HEK293 (cell line): Measurements from ENCODE around the gene CHMP6.

Source experiments
- CTCF ChIA-PET: fragments of 350-600 bp; formaldehyde crosslinking; extraction: SDS; loops from one replicate; lab custom pipeline; 2021; ENCODE audit warnings: antibody characterized with exemption; lab: Yijun Ruan, JAX
- POLR2A ChIA-PET: fragments of 300-600 bp; formaldehyde crosslinking; extraction: SDS; loops from one replicate; lab custom pipeline; 2020; ENCODE audit warnings: antibody characterized with exemption, inconsistent platforms; lab: Yijun Ruan, JAX
- H3K27ac ChIP-seq: fragments of 200-500 bp; sonication (Bioruptor generic); 2 replicates; pipeline ENCODE4 v1.5.1; 2014; ENCODE audit warnings: low read depth, low read length, control low read depth, inconsistent platforms; ENCODE audit errors: extremely low read depth
- H3K36me3 ChIP-seq, 2 experiments: fragments of 200-500 bp in 1 of 2; sonication (Bioruptor generic) in 1 of 2; 1 replicate in 1 of 2; 2 replicates in 1 of 2; pipeline ENCODE4 v1.5.1; 2014 to 2017; ENCODE audit warnings: inconsistent platforms in 2 of 2, low read length in 2 of 2; ENCODE audit not compliant: control insufficient read depth in 2 of 2, insufficient read depth in 1 of 2
- H3K4me1 ChIP-seq: fragments of 200-500 bp; sonication (Bioruptor generic); 2 replicates; pipeline ENCODE4 v1.5.1; 2014; ENCODE audit warnings: mild to moderate bottlenecking, low read length, inconsistent platforms; ENCODE audit not compliant: control insufficient read depth, insufficient read depth
- H3K4me3 ChIP-seq: 2 replicates; pipeline ENCODE4 v1.5.1; 2011; ENCODE audit warnings: low read depth, mild to moderate bottlenecking, control low read depth, low read length, moderate library complexity
- H3K9me3 ChIP-seq: fragments of 200-500 bp; sonication (Bioruptor generic); 2 replicates; pipeline ENCODE4 v1.5.1; 2014; ENCODE audit warnings: low read depth, low read length, inconsistent platforms; ENCODE audit not compliant: control insufficient read depth, insufficient read depth
- SCRT2 ChIP-seq: fragments of 450-650 bp; formaldehyde crosslinking; IDR thresholded peaks from 2 replicates; pipeline ENCODE4 v1.5.1; 2016; ENCODE audit warnings: missing biosample characterization, missing genetic modification characterization
- SP2 ChIP-seq: fragments of 450-650 bp; formaldehyde crosslinking; IDR thresholded peaks from 2 replicates; pipeline ENCODE4 v1.5.1; 2016; ENCODE audit warnings: missing biosample characterization, missing genetic modification characterization
- ZBTB7A ChIP-seq: fragments of 450-650 bp; formaldehyde crosslinking; IDR thresholded peaks from 2 replicates; pipeline ENCODE4 v1.5.1; 2016; ENCODE audit warnings: low read depth, missing biosample characterization, missing genetic modification characterization
- ZFP69B ChIP-seq: fragments of 450-650 bp; formaldehyde crosslinking; IDR thresholded peaks from 2 replicates; pipeline ENCODE4 v1.5.1; 2016; ENCODE audit warnings: missing biosample characterization, missing genetic modification characterization
- ZNF138 ChIP-seq: fragments of 450-650 bp; formaldehyde crosslinking; IDR thresholded peaks from 2 replicates; pipeline ENCODE4 v1.5.1; 2016; ENCODE audit warnings: missing biosample characterization, missing genetic modification characterization, borderline replicate concordance
- ZNF169 ChIP-seq: fragments of 450-650 bp; formaldehyde crosslinking; IDR thresholded peaks from 2 replicates; pipeline ENCODE4 v1.5.1; 2016; ENCODE audit warnings: missing biosample characterization, missing genetic modification characterization
- ZNF292 ChIP-seq: fragments of 450-650 bp; formaldehyde crosslinking; IDR thresholded peaks from 2 replicates; pipeline ENCODE4 v1.5.1; 2016; ENCODE audit warnings: low read depth, missing biosample characterization, missing genetic modification characterization, borderline replicate concordance
- ZNF335 ChIP-seq: fragments of 450-650 bp; formaldehyde crosslinking; conservative IDR thresholded peaks from 2 replicates; pipeline ENCODE4 v1.5.1; 2016; ENCODE audit warnings: missing biosample characterization, missing genetic modification characterization
- ZNF366 ChIP-seq: fragments of 450-650 bp; formaldehyde crosslinking; conservative IDR thresholded peaks from 2 replicates; pipeline ENCODE4 v1.5.1; 2016; ENCODE audit warnings: missing biosample characterization, missing genetic modification characterization
- ZNF391 ChIP-seq: fragments of 450-650 bp; formaldehyde crosslinking; IDR thresholded peaks from 2 replicates; pipeline ENCODE4 v1.5.1; 2016; ENCODE audit warnings: low read depth, missing biosample characterization, missing genetic modification characterization, borderline replicate concordance
- ZNF423 ChIP-seq: fragments of 450-650 bp; formaldehyde crosslinking; IDR thresholded peaks from 2 replicates; pipeline ENCODE4 v1.5.1; 2016; ENCODE audit warnings: missing biosample characterization, missing genetic modification characterization
- ZNF785 ChIP-seq: fragments of 450-650 bp; formaldehyde crosslinking; IDR thresholded peaks from 2 replicates; pipeline ENCODE4 v1.5.1; 2016; ENCODE audit warnings: missing biosample characterization, missing genetic modification characterization
- TF ChIP-seq, protein P1 (sequence below): fragments of 450-650 bp; formaldehyde crosslinking; IDR thresholded peaks from 2 replicates; pipeline ENCODE4 v1.5.1; 2016; ENCODE audit warnings: missing biosample characterization, missing genetic modification characterization
- TF ChIP-seq, protein P2 (sequence below): fragments of 450-650 bp; formaldehyde crosslinking; IDR thresholded peaks from 2 replicates; pipeline ENCODE4 v1.5.1; 2016; ENCODE audit warnings: missing biosample characterization, missing genetic modification characterization
- TF ChIP-seq, protein P3 (sequence below): fragments of 450-650 bp; formaldehyde crosslinking; IDR thresholded peaks from 2 replicates; pipeline ENCODE4 v1.5.1; 2016; ENCODE audit warnings: missing biosample characterization, missing genetic modification characterization
- TF ChIP-seq, protein P4 (sequence below): fragments of 450-650 bp; formaldehyde crosslinking; conservative IDR thresholded peaks from 2 replicates; pipeline ENCODE4 v1.5.1; 2016; ENCODE audit warnings: low read depth, missing biosample characterization, missing genetic modification characterization

The CHMP6 gene

DNA sequence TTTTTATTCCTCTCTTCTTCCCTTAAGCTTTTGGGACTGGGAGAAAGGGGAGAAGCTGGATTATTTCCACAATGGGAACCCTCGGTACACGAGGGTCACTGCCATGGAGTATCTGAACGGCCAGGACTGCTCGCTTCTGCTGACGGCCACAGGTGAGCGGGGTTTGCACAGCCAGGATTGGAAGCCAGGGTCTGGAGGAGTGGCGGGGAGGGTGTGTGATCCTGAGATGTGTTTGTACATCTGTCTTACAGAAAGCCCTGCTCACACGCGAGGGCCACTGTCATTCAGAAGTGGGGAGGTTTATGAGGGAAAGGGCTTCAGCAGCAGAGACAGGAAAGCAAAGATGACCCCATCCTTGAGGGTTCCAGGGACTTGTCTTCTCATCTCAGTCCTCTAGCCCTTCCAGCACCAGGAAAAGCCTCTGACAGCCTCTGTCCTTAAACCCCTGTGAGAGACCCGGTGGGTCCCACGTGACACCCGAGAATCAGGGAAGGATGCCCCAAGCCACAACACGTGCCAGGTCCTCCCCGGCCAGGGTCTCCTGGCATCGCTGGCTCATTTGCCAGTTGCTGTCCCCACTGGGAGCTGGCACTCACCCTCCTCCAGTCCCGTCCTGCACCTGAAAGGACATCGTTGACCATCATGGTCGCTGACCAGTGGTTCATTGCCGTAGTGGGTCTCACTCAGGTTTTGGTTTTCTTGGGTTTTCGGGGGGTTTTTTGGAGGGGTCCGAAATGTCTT is 44.3 kb upstream of the CHMP6 start:
- H3K4me1 ChIP-seq, result no peaks in the 10 kb centered on the region
- H3K27ac ChIP-seq, result no peak overlapping the region
- no peaks in the 10 kb centered on the region for H3K9me3 ChIP-seq
- no peak for TF ChIP-seq ZNF785
- TF ChIP-seq ZFP69B, result 0 out of 2 replicates have a peak, but pooled peaks have one; percentile 14
- H3K36me3 ChIP-seq, result peaks cover 5 to 51% of the 10 kb centered on the region in 2 experiments; a peak in 2 of 3 replicates
- POLR2A ChIA-PET, result no interaction called here
- CTCF ChIA-PET, result interaction anchor here (0.5 kb wide), 1 partner anchor 846 kb away, joined by 3 read pairs; the partner anchor contains the start of gene GAA
- no peak overlapping the region for H3K4me3 ChIP-seq

DNA sequence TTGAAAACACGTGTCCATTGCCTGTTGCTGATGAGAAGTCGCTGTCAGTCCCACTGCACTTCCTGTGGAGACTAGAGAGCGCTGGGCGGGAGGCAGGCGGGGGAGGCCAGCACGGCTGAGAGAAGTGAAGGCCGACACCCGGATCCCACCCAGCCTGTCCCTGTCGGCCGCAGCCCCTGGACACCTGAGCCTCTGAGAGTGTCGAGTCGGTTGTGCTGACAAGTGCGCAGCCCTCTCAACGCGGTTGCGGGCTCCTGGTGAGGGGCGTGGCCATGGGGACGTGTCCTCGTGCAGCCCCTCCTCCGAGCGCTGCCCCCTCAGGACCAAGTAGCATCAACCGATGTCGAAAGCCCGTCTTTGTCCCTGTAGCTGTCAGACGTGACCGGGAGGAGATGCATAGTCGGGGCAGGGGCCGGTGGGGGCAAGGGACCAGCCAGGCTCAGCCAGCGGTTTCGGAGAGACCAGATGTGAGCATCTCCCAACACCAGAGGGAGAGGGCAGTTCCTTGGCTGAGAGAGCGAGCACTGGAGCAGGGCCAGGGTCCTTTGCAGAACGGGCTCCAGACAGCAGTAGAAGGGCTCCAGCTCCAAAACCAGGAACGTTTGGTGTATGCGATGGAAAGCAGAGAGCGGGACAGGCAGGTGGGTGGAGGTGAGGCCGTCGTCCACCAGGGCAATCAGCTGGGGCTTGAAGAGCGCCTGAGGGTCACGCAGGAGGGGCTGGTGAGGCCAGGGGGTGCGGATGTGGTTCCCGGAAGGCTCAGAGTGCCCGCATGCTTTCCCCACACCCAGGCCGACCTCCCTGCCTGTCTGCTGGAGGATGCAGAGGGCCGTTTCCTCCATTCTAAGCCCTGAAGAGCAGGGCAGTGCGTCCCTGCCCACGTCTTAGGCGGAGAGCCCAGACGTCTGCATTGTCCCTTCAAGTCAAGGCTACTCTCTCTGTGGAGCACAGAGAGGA is 43.3 kb upstream of the CHMP6 start:
- ChIA-PET CTCF (no interaction called here), POLR2A (interaction anchor here (0.5 kb wide), 1 partner anchor 931 kb away, joined by 4 read pairs; no protein-coding TSS in a partner anchor)
- TF ChIP-seq ZNF169 (tag by site-specific recombination) (no peak), ZNF391 (tag by site-specific recombination) (no peak), ZNF335 (no peak), SP2 (tag by site-specific recombination) (no peak), ZNF292 (tag by site-specific recombination) (no peak), ZNF138 (no peak)
- TF ChIP-seq, protein P1, sequence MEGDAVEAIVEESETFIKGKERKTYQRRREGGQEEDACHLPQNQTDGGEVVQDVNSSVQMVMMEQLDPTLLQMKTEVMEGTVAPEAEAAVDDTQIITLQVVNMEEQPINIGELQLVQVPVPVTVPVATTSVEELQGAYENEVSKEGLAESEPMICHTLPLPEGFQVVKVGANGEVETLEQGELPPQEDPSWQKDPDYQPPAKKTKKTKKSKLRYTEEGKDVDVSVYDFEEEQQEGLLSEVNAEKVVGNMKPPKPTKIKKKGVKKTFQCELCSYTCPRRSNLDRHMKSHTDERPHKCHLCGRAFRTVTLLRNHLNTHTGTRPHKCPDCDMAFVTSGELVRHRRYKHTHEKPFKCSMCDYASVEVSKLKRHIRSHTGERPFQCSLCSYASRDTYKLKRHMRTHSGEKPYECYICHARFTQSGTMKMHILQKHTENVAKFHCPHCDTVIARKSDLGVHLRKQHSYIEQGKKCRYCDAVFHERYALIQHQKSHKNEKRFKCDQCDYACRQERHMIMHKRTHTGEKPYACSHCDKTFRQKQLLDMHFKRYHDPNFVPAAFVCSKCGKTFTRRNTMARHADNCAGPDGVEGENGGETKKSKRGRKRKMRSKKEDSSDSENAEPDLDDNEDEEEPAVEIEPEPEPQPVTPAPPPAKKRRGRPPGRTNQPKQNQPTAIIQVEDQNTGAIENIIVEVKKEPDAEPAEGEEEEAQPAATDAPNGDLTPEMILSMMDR, result no peak
- TF ChIP-seq, protein P2, sequence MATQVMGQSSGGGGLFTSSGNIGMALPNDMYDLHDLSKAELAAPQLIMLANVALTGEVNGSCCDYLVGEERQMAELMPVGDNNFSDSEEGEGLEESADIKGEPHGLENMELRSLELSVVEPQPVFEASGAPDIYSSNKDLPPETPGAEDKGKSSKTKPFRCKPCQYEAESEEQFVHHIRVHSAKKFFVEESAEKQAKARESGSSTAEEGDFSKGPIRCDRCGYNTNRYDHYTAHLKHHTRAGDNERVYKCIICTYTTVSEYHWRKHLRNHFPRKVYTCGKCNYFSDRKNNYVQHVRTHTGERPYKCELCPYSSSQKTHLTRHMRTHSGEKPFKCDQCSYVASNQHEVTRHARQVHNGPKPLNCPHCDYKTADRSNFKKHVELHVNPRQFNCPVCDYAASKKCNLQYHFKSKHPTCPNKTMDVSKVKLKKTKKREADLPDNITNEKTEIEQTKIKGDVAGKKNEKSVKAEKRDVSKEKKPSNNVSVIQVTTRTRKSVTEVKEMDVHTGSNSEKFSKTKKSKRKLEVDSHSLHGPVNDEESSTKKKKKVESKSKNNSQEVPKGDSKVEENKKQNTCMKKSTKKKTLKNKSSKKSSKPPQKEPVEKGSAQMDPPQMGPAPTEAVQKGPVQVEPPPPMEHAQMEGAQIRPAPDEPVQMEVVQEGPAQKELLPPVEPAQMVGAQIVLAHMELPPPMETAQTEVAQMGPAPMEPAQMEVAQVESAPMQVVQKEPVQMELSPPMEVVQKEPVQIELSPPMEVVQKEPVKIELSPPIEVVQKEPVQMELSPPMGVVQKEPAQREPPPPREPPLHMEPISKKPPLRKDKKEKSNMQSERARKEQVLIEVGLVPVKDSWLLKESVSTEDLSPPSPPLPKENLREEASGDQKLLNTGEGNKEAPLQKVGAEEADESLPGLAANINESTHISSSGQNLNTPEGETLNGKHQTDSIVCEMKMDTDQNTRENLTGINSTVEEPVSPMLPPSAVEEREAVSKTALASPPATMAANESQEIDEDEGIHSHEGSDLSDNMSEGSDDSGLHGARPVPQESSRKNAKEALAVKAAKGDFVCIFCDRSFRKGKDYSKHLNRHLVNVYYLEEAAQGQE (tag by site-specific recombination), result no peak
- no peak overlapping the region for H3K27ac ChIP-seq
- H3K9me3 ChIP-seq, result no peaks in the 10 kb centered on the region
- peaks cover 5 to 48% of the 10 kb centered on the region in 2 experiments; a peak in 2 of 3 replicates for H3K36me3 ChIP-seq
- no peak overlapping the region for H3K4me3 ChIP-seq
- no peaks in the 10 kb centered on the region for H3K4me1 ChIP-seq

DNA sequence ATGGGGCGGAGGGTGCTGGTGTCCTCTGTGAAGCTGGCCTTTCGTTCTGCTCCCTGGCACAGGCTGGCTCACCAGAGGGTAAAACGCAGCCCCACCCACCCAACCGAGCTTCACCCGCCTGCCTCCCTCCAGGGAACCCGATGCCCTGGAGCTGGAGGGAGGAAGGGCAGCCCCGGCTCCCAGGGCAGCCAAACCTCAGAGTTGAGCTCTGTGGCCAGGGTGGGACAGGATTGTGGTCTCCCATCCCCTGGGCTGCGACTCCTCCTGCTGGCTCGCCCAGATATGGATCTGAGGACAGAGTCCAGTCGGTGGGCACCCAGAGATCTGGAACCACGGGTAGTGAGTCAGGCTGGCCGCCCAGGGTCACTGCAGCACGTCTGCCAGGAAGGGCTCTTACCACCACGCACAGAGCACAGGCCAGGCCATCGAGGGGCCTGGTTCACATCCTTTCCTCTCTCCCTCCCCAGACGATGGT is 42.6 kb upstream of the CHMP6 start:
- ChIA-PET CTCF (no interaction called here), POLR2A (no interaction called here)
- Histone ChIP-seq H3K9me3 (no peaks in the 10 kb centered on the region), H3K27ac (no peak overlapping the region), H3K36me3 (peaks cover 5 to 53% of the 10 kb centered on the region in 2 experiments; a peak in 2 of 3 replicates), H3K4me3 (no peak overlapping the region), H3K4me1 (no peaks in the 10 kb centered on the region)
- TF ChIP-seq ZNF423 (tag by site-specific recombination), result no peak
- TF ChIP-seq SCRT2 (tag by site-specific recombination), result no peak
- TF ChIP-seq ZNF366, result no peak
- no peak for TF ChIP-seq ZBTB7A
- TF ChIP-seq, protein P3, sequence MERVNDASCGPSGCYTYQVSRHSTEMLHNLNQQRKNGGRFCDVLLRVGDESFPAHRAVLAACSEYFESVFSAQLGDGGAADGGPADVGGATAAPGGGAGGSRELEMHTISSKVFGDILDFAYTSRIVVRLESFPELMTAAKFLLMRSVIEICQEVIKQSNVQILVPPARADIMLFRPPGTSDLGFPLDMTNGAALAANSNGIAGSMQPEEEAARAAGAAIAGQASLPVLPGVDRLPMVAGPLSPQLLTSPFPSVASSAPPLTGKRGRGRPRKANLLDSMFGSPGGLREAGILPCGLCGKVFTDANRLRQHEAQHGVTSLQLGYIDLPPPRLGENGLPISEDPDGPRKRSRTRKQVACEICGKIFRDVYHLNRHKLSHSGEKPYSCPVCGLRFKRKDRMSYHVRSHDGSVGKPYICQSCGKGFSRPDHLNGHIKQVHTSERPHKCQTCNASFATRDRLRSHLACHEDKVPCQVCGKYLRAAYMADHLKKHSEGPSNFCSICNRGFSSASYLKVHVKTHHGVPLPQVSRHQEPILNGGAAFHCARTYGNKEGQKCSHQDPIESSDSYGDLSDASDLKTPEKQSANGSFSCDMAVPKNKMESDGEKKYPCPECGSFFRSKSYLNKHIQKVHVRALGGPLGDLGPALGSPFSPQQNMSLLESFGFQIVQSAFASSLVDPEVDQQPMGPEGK (tag by site-specific recombination), result no peak
- TF ChIP-seq, protein P4, sequence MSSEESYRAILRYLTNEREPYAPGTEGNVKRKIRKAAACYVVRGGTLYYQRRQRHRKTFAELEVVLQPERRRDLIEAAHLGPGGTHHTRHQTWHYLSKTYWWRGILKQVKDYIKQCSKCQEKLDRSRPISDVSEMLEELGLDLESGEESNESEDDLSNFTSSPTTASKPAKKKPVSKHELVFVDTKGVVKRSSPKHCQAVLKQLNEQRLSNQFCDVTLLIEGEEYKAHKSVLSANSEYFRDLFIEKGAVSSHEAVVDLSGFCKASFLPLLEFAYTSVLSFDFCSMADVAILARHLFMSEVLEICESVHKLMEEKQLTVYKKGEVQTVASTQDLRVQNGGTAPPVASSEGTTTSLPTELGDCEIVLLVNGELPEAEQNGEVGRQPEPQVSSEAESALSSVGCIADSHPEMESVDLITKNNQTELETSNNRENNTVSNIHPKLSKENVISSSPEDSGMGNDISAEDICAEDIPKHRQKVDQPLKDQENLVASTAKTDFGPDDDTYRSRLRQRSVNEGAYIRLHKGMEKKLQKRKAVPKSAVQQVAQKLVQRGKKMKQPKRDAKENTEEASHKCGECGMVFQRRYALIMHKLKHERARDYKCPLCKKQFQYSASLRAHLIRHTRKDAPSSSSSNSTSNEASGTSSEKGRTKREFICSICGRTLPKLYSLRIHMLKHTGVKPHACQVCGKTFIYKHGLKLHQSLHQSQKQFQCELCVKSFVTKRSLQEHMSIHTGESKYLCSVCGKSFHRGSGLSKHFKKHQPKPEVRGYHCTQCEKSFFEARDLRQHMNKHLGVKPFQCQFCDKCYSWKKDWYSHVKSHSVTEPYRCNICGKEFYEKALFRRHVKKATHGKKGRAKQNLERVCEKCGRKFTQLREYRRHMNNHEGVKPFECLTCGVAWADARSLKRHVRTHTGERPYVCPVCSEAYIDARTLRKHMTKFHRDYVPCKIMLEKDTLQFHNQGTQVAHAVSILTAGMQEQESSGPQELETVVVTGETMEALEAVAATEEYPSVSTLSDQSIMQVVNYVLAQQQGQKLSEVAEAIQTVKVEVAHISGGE (tag by site-specific recombination), result no peak
